NCI-H446 treated with DMSO at 0.1 percent for 48 hours (cell line): ENCODE results near the gene PRR15.

Source experiments
- DNase-seq: peaks from one replicate; lab custom pipeline; 2025; lab: John Stamatoyannopoulos, UW

The PRR15 gene

GRCh38 chr7:29609162-29610037 lies 45.8 kb downstream of the PRR15 start:
- DNase-seq = no peak

GRCh38 chr7:29610086-29610485 lies 46.5 kb downstream of the PRR15 start:
- no peak for DNase-seq

- DNase-seq = no peak
Observed at GRCh38 chr7:29611941-29612544, 48.4 kb downstream of the PRR15 start.

- no peak for DNase-seq
Observed at GRCh38 chr7:29612596-29612995, 49.0 kb downstream of the PRR15 start.

- no peak for DNase-seq
Observed at GRCh38 chr7:29613100-29613499, 49.5 kb downstream of the PRR15 start.

- no peak for DNase-seq
Observed at GRCh38 chr7:29614229-29614628, 50.6 kb downstream of the PRR15 start.
